GM12872 (cell line): ENCODE data around the gene MDM4.

Source experiments
- CTCF ChIP-seq: IDR thresholded peaks from 3 replicates; pipeline ENCODE4 v1.5.1; 2011; ENCODE audit warnings: low read depth, mild to moderate bottlenecking, low read length, moderate library complexity; ENCODE audit not compliant: insufficient read depth

Gene MDM4

GRCh38 chr1:204509186-204509635 lies 7.0 kb upstream of the MDM4 start:
- TF ChIP-seq CTCF, result no peak

GRCh38 chr1:204511366-204511765 lies 4.8 kb upstream of the MDM4 start:
- no peak for TF ChIP-seq CTCF

- TF ChIP-seq CTCF, result no peak; the same call in 2 of the 3 replicates
Observed at GRCh38 chr1:204513117-204513716, 3.0 kb upstream of the MDM4 start.

GRCh38 chr1:204514828-204515227 lies 1.4 kb upstream of the MDM4 start:
- TF ChIP-seq CTCF, result no peak

- TF ChIP-seq CTCF, result no peak
Observed at GRCh38 chr1:204520834-204521709, 4.9 kb downstream of the MDM4 start.

GRCh38 chr1:204523605-204524215 lies 7.5 kb downstream of the MDM4 start:
- no peak for TF ChIP-seq CTCF

GRCh38 chr1:204524986-204525385 lies 8.8 kb downstream of the MDM4 start:
- no peak for TF ChIP-seq CTCF
